HCT116 (cell line): ENCODE data around the gene GPS2. TPM values are rescaled to one million over a fixed set of nuclear protein-coding genes. Genes with fewer than 3 reads are reported as not detected.

ENCODE experiments used
- ATAC-seq: fragments of 200-7000 bp; cut with Tn5 transposase; 2 replicates; pipeline ENCODE4 v1.9.1; 2020; ENCODE audit warnings: mild to moderate bottlenecking, moderate library complexity
- BruUV-seq: library from RNA; stranded (reverse); fragments of 400-500 nt; replicated peaks from 2 replicates; lab custom pipeline; 2021; lab: Mats Ljungman, UMichigan
- CTCF ChIA-PET: fragments of 300-600 bp; sonication (Branson Sonifier 250); formaldehyde crosslinking; loops from one replicate; lab custom pipeline; 2021; ENCODE audit warnings: antibody characterized with exemption; lab: Charles Lee
- POLR2A ChIA-PET: fragments of 300-600, 350-600 bp; sonication (Branson Sonifier 250); formaldehyde crosslinking; loops from one replicate; lab custom pipeline; 2021; ENCODE audit warnings: antibody characterized with exemption; lab: Charles Lee
- RAD21 ChIA-PET, 2 experiments: fragments of 300-600 bp; sonication (Branson Sonifier 250); formaldehyde crosslinking; loops; one replicate each; lab custom pipeline; 2023; ENCODE audit warnings: low total read pairs in 2 of 2; ENCODE audit not compliant: uncharacterized antibody in 2 of 2, unreplicated experiment in 2 of 2, low non-redundant PET in 1 of 2; lab: Charles Lee
- DNase-seq: peaks from one replicate; pipeline ENCODE4 v3.0.0-alpha.2; 2010; ENCODE audit warnings: low read depth, low spot score
- H2AFZ ChIP-seq: fragments of 200-600 bp; shearing (Covaris generic), sonication (generic); 2 replicates; pipeline ENCODE4 v1.6.1; 2017; ENCODE audit warnings: low read depth, mixed run types, mixed read lengths, antibody characterized with exemption, low read length; ENCODE audit not compliant: poor library complexity, severe bottlenecking
- H3K27ac ChIP-seq: 2 replicates; pipeline ENCODE4 v1.5.1; 2012; ENCODE audit warnings: low read depth, low read length
- H3K27me3 ChIP-seq: fragments of 200-600 bp; sonication (generic); 2 replicates; pipeline ENCODE4 v1.6.1; 2016; ENCODE audit warnings: mixed run types, low read length, mixed read lengths; ENCODE audit not compliant: insufficient read depth
- H3K36me3 ChIP-seq, 2 experiments: fragments of 200-500 bp in 1 of 2; fragments of 200-600 bp in 1 of 2; sonication (Bioruptor generic) in 1 of 2; sonication (generic) in 1 of 2; 2 replicates each; pipeline versions ENCODE4 v1.5.1 to v1.6.1; 2014 to 2016; ENCODE audit warnings: low read length in 2 of 2, inconsistent platforms in 1 of 2, mixed read lengths in 1 of 2, mixed run types in 1 of 2; ENCODE audit not compliant: insufficient read depth in 2 of 2, control insufficient read depth in 1 of 2
- H3K4me1 ChIP-seq, 2 experiments: fragments of 200-600 bp in 1 of 2; sonication (generic) in 1 of 2; 2 replicates each; pipeline versions ENCODE4 v1.5.1 to v1.6.1; 2012 to 2017; ENCODE audit warnings: low read length in 2 of 2, inconsistent platforms in 1 of 2, mild to moderate bottlenecking in 1 of 2, mixed read lengths in 1 of 2, mixed run types in 1 of 2, moderate library complexity in 1 of 2; ENCODE audit not compliant: insufficient read depth in 2 of 2, control insufficient read depth in 1 of 2
- H3K4me2 ChIP-seq: fragments of 200-600 bp; sonication (generic); 2 replicates; pipeline ENCODE4 v1.6.1; 2017; ENCODE audit warnings: mixed run types, low read length, mixed read lengths
- H3K4me3 ChIP-seq, 2 experiments: fragments of 200-600 bp in 1 of 2; sonication (generic) in 1 of 2; replicated peaks in 1 of 2; 2 replicates each; pipeline ENCODE4 v1.5.1; 2011 to 2016; ENCODE audit warnings: low read length in 2 of 2, control low read depth in 1 of 2, low read depth in 1 of 2, mild to moderate bottlenecking in 1 of 2, mixed read lengths in 1 of 2, mixed run types in 1 of 2
- H3K79me2 ChIP-seq: fragments of 200-600 bp; sonication (generic); 2 replicates; pipeline ENCODE4 v1.6.1; 2017; ENCODE audit warnings: mild to moderate bottlenecking, mixed run types, low read length, moderate library complexity, mixed read lengths; ENCODE audit not compliant: insufficient read depth
- H3K9ac ChIP-seq: fragments of 200-600 bp; sonication (generic); 2 replicates; pipeline ENCODE4 v1.6.1; 2016; ENCODE audit warnings: low read length, mixed read lengths
- H3K9me2 ChIP-seq: fragments of 200-600 bp; sonication (generic), shearing (Covaris generic); 2 replicates; pipeline ENCODE4 v1.6.1; 2017; ENCODE audit warnings: mixed run types, mild to moderate bottlenecking, moderate library complexity; ENCODE audit not compliant: insufficient read depth
- H3K9me3 ChIP-seq, 2 experiments: fragments of 200-500 bp in 1 of 2; fragments of 200-600 bp in 1 of 2; sonication (Bioruptor generic) in 1 of 2; sonication (generic) in 1 of 2; 2 replicates each; pipeline ENCODE4 v1.6.1; 2014 to 2017; ENCODE audit warnings: low read length in 2 of 2, mixed read lengths in 2 of 2, inconsistent platforms in 1 of 2, low read depth in 1 of 2, mild to moderate bottlenecking in 1 of 2, mixed run types in 1 of 2, moderate library complexity in 1 of 2; ENCODE audit not compliant: control insufficient read depth in 1 of 2, insufficient read depth in 1 of 2
- H4K20me1 ChIP-seq: fragments of 200-600 bp; sonication (generic), shearing (Covaris generic); 2 replicates; pipeline ENCODE4 v1.6.1; 2017; ENCODE audit warnings: mixed run types, mild to moderate bottlenecking, moderate library complexity; ENCODE audit not compliant: insufficient read depth
- CEBPB ChIP-seq: IDR thresholded peaks from 2 replicates; pipeline ENCODE4 v1.6.1; 2012; ENCODE audit warnings: low read depth
- ELF1 ChIP-seq: IDR thresholded peaks from 2 replicates; pipeline ENCODE4 v1.6.1; 2012; ENCODE audit warnings: low read depth, borderline replicate concordance
- JUND ChIP-seq: IDR thresholded peaks from 2 replicates; pipeline ENCODE4 v1.6.1; 2012
- MAX ChIP-seq: IDR thresholded peaks from 2 replicates; pipeline ENCODE4 v1.6.1; 2012
- POLR2AphosphoS5 ChIP-seq: IDR thresholded peaks from 2 replicates; pipeline ENCODE4 v1.6.1; 2011; ENCODE audit warnings: mild to moderate bottlenecking, low read depth, low read length, moderate library complexity
- RAD21 ChIP-seq: IDR thresholded peaks from 2 replicates; pipeline ENCODE4 v1.6.1; 2012; ENCODE audit warnings: low read depth, mild to moderate bottlenecking
- REST ChIP-seq: IDR thresholded peaks from 2 replicates; pipeline ENCODE4 v1.6.1; 2012; ENCODE audit warnings: low read depth
- SP1 ChIP-seq: IDR thresholded peaks from 2 replicates; pipeline ENCODE4 v1.6.1; 2012; ENCODE audit warnings: low read depth
- YY1 ChIP-seq: IDR thresholded peaks from 2 replicates; pipeline ENCODE4 v1.6.1; 2011; ENCODE audit warnings: low read length, low read depth, moderate library complexity, mild to moderate bottlenecking; ENCODE audit not compliant: insufficient replicate concordance; ENCODE audit errors: extremely low read depth
- ZFX ChIP-seq: fragments of 450-650 bp; IDR thresholded peaks from 2 replicates; pipeline ENCODE4 v1.6.1; 2017
- intact Hi-C: fragments of 100-400 bp; cut with micrococcal nuclease; formaldehyde crosslinking; loops from 2 replicates; pipeline ENCODE4 v1.10.0; 2022
- total RNA-seq: library from RNA; stranded (reverse); gene quantifications from one replicate; pipeline ENCODE4 v1.2.1, GENCODE V29; 2021; ENCODE audit not compliant: unreplicated experiment
- TF ChIP-seq, protein P1 (sequence below): IDR thresholded peaks from 2 replicates; pipeline ENCODE4 v1.6.1; 2011; ENCODE audit warnings: mild to moderate bottlenecking, low read length, moderate library complexity; ENCODE audit not compliant: insufficient replicate concordance; ENCODE audit errors: extremely low read depth

The GPS2 gene
- total RNA-seq, 1 experiment from 2014 or later: 61.3 TPM

DNA sequence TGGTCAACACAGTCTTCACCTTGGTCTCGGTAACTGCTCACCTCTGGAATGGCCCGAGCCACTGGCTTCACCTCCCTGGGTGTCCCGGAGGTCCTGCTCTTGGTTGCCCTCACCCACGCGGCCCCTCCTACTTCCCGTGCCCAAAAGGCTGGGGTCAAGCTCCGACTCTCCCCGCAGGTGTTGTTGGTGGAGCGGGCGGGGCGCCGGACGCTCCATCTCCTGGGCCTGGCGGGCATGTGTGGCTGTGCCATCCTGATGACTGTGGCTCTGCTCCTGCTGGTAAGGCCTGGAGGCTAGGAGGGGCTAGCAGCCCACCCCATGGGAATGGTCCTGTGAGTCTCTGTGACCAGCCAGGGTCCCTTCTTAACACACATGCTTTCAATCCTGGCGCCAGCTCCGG, 30.2 kb downstream of the GPS2 start:
- no TSS peak for BruUV-seq
- ChIA-PET CTCF (no interaction called here), POLR2A (no interaction called here), RAD21 (no interaction called here)
- intact Hi-C loops: no loop called here
- Histone ChIP-seq H3K27ac (no peak overlapping the region), H3K27me3 (no peaks in the 10 kb centered on the region), H4K20me1 (no peaks in the 10 kb centered on the region), H2AFZ (no peak overlapping the region), H3K4me3 (no peak overlapping the region), H3K9ac (no peak overlapping the region), H3K4me2 (no peak overlapping the region), H3K9me3 (no peaks in the 10 kb centered on the region), H3K4me1 (peaks cover 13 to 32% of the 10 kb centered on the region in 2 experiments), H3K79me2 (no peaks in the 10 kb centered on the region), H3K9me2 (no peaks in the 10 kb centered on the region), H3K36me3 (no peaks in the 10 kb centered on the region)
- ATAC-seq (no peak), DNase-seq (no peak)
- TF ChIP-seq ELF1 (no peak), POLR2AphosphoS5 (no peak), MAX (no peak), RAD21 (no peak), ZFX (no peak), REST (no peak), SP1 (no peak), JUND (no peak), YY1 (no peak), CEBPB (no peak)
- TF ChIP-seq, protein P1, sequence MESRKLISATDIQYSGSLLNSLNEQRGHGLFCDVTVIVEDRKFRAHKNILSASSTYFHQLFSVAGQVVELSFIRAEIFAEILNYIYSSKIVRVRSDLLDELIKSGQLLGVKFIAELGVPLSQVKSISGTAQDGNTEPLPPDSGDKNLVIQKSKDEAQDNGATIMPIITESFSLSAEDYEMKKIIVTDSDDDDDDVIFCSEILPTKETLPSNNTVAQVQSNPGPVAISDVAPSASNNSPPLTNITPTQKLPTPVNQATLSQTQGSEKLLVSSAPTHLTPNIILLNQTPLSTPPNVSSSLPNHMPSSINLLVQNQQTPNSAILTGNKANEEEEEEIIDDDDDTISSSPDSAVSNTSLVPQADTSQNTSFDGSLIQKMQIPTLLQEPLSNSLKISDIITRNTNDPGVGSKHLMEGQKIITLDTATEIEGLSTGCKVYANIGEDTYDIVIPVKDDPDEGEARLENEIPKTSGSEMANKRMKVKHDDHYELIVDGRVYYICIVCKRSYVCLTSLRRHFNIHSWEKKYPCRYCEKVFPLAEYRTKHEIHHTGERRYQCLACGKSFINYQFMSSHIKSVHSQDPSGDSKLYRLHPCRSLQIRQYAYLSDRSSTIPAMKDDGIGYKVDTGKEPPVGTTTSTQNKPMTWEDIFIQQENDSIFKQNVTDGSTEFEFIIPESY: no peak
